H1 (cell line): Measurements from ENCODE around the gene FAM81A. TPM values are rescaled to one million over a fixed set of nuclear protein-coding genes. Genes with fewer than 3 reads are reported as not detected.

Experiments used
- CTCF ChIA-PET: fragments of 300-600 bp; sonication (Branson Sonifier 250); formaldehyde crosslinking; loops from one replicate; lab custom pipeline; 2021; ENCODE audit not compliant: partially characterized antibody; lab: Charles Lee
- POLR2A ChIA-PET: fragments of 300-600 bp; sonication (Branson Sonifier 250); formaldehyde crosslinking; loops from one replicate; lab custom pipeline; 2021; ENCODE audit warnings: inconsistent platforms; ENCODE audit not compliant: partially characterized antibody; lab: Charles Lee
- DNase-seq, 2 experiments: peaks; one replicate each; pipeline versions ENCODE4 v3.0.0 to v3.0.0-alpha.2; 2010 to 2022; ENCODE audit warnings: low spot score in 2 of 2, low read depth in 1 of 2, mixed read lengths in 1 of 2
- FAIRE-seq: peaks from 2 replicates; lab custom pipeline; 2011; peaks lifted over from hg19 to GRCh38; lab: Jason Lieb, UNC
- H2AFZ ChIP-seq: 2 replicates; pipeline ENCODE4 v1.8.1; 2012; ENCODE audit warnings: low read length, inconsistent platforms
- H2AK5ac ChIP-seq: 2 replicates; pipeline ENCODE4 v1.6.1; 2013; ENCODE audit warnings: low read depth, low read length
- H2BK120ac ChIP-seq: replicated peaks from 2 replicates; pipeline ENCODE3; 2013; ENCODE audit warnings: low read depth, low read length, inconsistent platforms
- H2BK12ac ChIP-seq: 2 replicates; pipeline ENCODE4 v1.6.1; 2013; ENCODE audit warnings: low read depth, low read length
- H2BK15ac ChIP-seq: 2 replicates; pipeline ENCODE4 v1.6.1; 2013; ENCODE audit warnings: low read length
- H2BK20ac ChIP-seq: 2 replicates; pipeline ENCODE4 v1.6.1; 2013; ENCODE audit warnings: low read length
- H2BK5ac ChIP-seq: 2 replicates; pipeline ENCODE4 v1.6.1; 2013; ENCODE audit warnings: low read depth, low read length
- H3K14ac ChIP-seq: 2 replicates; pipeline ENCODE4 v1.6.1; 2013; ENCODE audit warnings: inconsistent platforms; ENCODE audit not compliant: insufficient read length
- H3K18ac ChIP-seq: 2 replicates; pipeline ENCODE4 v1.6.1; 2013; ENCODE audit warnings: low read length; ENCODE audit errors: extremely low read depth
- H3K23ac ChIP-seq: 2 replicates; pipeline ENCODE4 v1.6.1; 2013; ENCODE audit warnings: inconsistent platforms; ENCODE audit not compliant: insufficient read length
- H3K23me2 ChIP-seq: 2 replicates; pipeline ENCODE4 v1.6.1; 2013; ENCODE audit warnings: low read depth, low read length
- H3K27ac ChIP-seq: 2 replicates; pipeline ENCODE4 v1.6.1; 2011; ENCODE audit warnings: low read depth, low read length, inconsistent platforms
- H3K27me3 ChIP-seq, 4 experiments: replicated peaks in 1 of 4; 1 replicate in 1 of 4; 2 replicates in 3 of 4; pipeline versions ENCODE4 v1.6.1 to v1.8.1; 2011 to 2013; ENCODE audit warnings: low read length in 3 of 4, mild to moderate bottlenecking in 3 of 4, inconsistent platforms in 2 of 4, mixed read lengths in 2 of 4, moderate library complexity in 1 of 4; ENCODE audit not compliant: control insufficient read depth in 3 of 4, insufficient read depth in 3 of 4; ENCODE audit errors: extremely low read depth in 1 of 4
- H3K36me3 ChIP-seq, 4 experiments: 2 replicates each; pipeline versions ENCODE4 v1.6.1 to v1.8.1; 2011 to 2013; ENCODE audit warnings: mild to moderate bottlenecking in 4 of 4, low read length in 3 of 4, moderate library complexity in 2 of 4, control low read depth in 1 of 4, inconsistent platforms in 1 of 4; ENCODE audit not compliant: insufficient read depth in 4 of 4, control insufficient read depth in 2 of 4
- H3K4ac ChIP-seq: replicated peaks from 2 replicates; pipeline ENCODE3; 2013; ENCODE audit warnings: low read length, low read depth, mixed read lengths, inconsistent platforms; ENCODE audit not compliant: insufficient read length
- H3K4me1 ChIP-seq, 4 experiments: replicated peaks in 1 of 4; 1 replicate in 1 of 4; 2 replicates in 3 of 4; pipeline versions ENCODE4 v1.6.1 to v1.8.1; 2011 to 2013; ENCODE audit warnings: low read length in 3 of 4, inconsistent platforms in 2 of 4, mixed read lengths in 1 of 4; ENCODE audit not compliant: insufficient read depth in 4 of 4, control insufficient read depth in 3 of 4
- H3K4me2 ChIP-seq, 2 experiments: 2 replicates each; pipeline versions ENCODE4 v1.6.1 to v1.8.1; 2011 to 2013; ENCODE audit warnings: low read depth in 2 of 2, low read length in 2 of 2, control low read depth in 1 of 2, inconsistent platforms in 1 of 2, mild to moderate bottlenecking in 1 of 2; ENCODE audit not compliant: insufficient read depth in 1 of 2
- H3K4me3 ChIP-seq, 4 experiments: fragments of 200-600, 300-600 bp in 1 of 4; sonication (generic), shearing (Covaris generic), sonication (Bioruptor Twin) in 1 of 4; 2 replicates each; pipeline versions ENCODE4 v1.5.1 to v1.8.1; 2011 to 2016; ENCODE audit warnings: low read length in 4 of 4, low read depth in 3 of 4, control low read depth in 2 of 4, inconsistent platforms in 2 of 4, mild to moderate bottlenecking in 2 of 4, mixed read lengths in 1 of 4, moderate library complexity in 1 of 4; ENCODE audit not compliant: insufficient read depth in 2 of 4; ENCODE audit errors: extremely low read depth in 1 of 4
- H3K56ac ChIP-seq: replicated peaks from 2 replicates; pipeline ENCODE3; 2013; ENCODE audit warnings: low read depth, mild to moderate bottlenecking, mixed read lengths, low read length, inconsistent platforms; ENCODE audit not compliant: insufficient read length
- H3K79me1 ChIP-seq: 2 replicates; pipeline ENCODE4 v1.6.1; 2013; ENCODE audit warnings: low read depth, low read length, control low read depth
- H3K79me2 ChIP-seq, 2 experiments: 2 replicates each; pipeline versions ENCODE4 v1.6.1 to v1.8.1; 2012 to 2013; ENCODE audit warnings: low read length in 2 of 2, mild to moderate bottlenecking in 2 of 2, inconsistent platforms in 1 of 2; ENCODE audit not compliant: insufficient read depth in 2 of 2, control insufficient read depth in 1 of 2
- H3K9ac ChIP-seq, 4 experiments: replicated peaks in 1 of 4; 1 replicate in 1 of 4; 2 replicates in 3 of 4; pipeline versions ENCODE4 v1.6.1 to v1.8.1; 2011 to 2013; ENCODE audit warnings: low read depth in 3 of 4, low read length in 3 of 4, control low read depth in 2 of 4, mild to moderate bottlenecking in 2 of 4, moderate library complexity in 2 of 4, inconsistent platforms in 1 of 4; ENCODE audit errors: extremely low read depth in 1 of 4
- H3K9me3 ChIP-seq, 2 experiments: 2 replicates each; pipeline versions ENCODE4 v1.6.1 to v1.8.1; 2012 to 2013; ENCODE audit warnings: mild to moderate bottlenecking in 2 of 2, moderate library complexity in 2 of 2, control low read depth in 1 of 2, inconsistent platforms in 1 of 2, low read depth in 1 of 2, low read length in 1 of 2, mixed read lengths in 1 of 2; ENCODE audit not compliant: insufficient read depth in 2 of 2
- H4K20me1 ChIP-seq, 2 experiments: replicated peaks in 1 of 2; 2 replicates each; pipeline versions ENCODE3 to v1.8.1; 2011 to 2013; ENCODE audit warnings: inconsistent platforms in 2 of 2, low read length in 2 of 2, mild to moderate bottlenecking in 1 of 2; ENCODE audit not compliant: insufficient read depth in 2 of 2, control insufficient read depth in 1 of 2
- H4K5ac ChIP-seq: 2 replicates; pipeline ENCODE4 v1.6.1; 2013; ENCODE audit warnings: low read length, low read depth, mixed read lengths, inconsistent platforms; ENCODE audit not compliant: insufficient read length
- H4K8ac ChIP-seq: 2 replicates; pipeline ENCODE4 v1.8.0; 2013; ENCODE audit warnings: mild to moderate bottlenecking, moderate library complexity, low read length, inconsistent platforms; ENCODE audit not compliant: insufficient read depth; ENCODE audit errors: extremely low read depth
- H4K91ac ChIP-seq: replicated peaks from 2 replicates; pipeline ENCODE3; 2013; ENCODE audit warnings: low read length, mixed read lengths, inconsistent platforms; ENCODE audit not compliant: insufficient read length
- ASH2L ChIP-seq: fragments of 200-600, 300-600 bp; sonication (generic); IDR thresholded peaks from one replicate; pipeline ENCODE4 v1.7.1; 2017; ENCODE audit warnings: low read length
- CEBPB ChIP-seq: IDR thresholded peaks from 2 replicates; pipeline ENCODE4 v1.6.1; 2012; ENCODE audit warnings: low read depth, low read length
- CHD1 ChIP-seq: IDR thresholded peaks from 2 replicates; pipeline ENCODE4 v1.6.1; 2012; ENCODE audit warnings: low read depth, low read length, improper control_type of control experiment
- CTBP2 ChIP-seq: IDR thresholded peaks from 2 replicates; pipeline ENCODE4 v1.7.0; 2011; ENCODE audit warnings: borderline replicate concordance, mild to moderate bottlenecking, moderate library complexity, mixed read lengths, low read length; ENCODE audit not compliant: insufficient read depth, insufficient read length
- EGR1 ChIP-seq: IDR thresholded peaks from 2 replicates; pipeline ENCODE4 v1.6.1; 2011; ENCODE audit warnings: low read depth, low read length, borderline replicate concordance
- EZH2 ChIP-seq: fragments of 200-600 bp; sonication (generic); IDR thresholded peaks from 2 replicates; pipeline ENCODE4 v1.7.1; 2012; ENCODE audit warnings: low read depth, mild to moderate bottlenecking, moderate library complexity, low read length, inconsistent platforms; ENCODE audit not compliant: severe bottlenecking
- GTF2F1 ChIP-seq: IDR thresholded peaks from 2 replicates; pipeline ENCODE4 v1.6.1; 2012; ENCODE audit warnings: low read depth, low read length, improper control_type of control experiment, borderline replicate concordance
- KDM1A ChIP-seq: fragments of 200-600, 300-600 bp; sonication (generic); IDR thresholded peaks from 2 replicates; pipeline ENCODE4 v1.7.1; 2016; ENCODE audit warnings: mild to moderate bottlenecking, low read length, borderline replicate concordance
- MAFK ChIP-seq: IDR thresholded peaks from 2 replicates; pipeline ENCODE4 v1.6.1; 2012; ENCODE audit warnings: low read depth, mild to moderate bottlenecking, improper control_type of control experiment, low read length
- PHF8 ChIP-seq: fragments of 200-600 bp; sonication (generic); conservative IDR thresholded peaks from 2 replicates; pipeline ENCODE4 v1.7.1; 2012; ENCODE audit warnings: low read depth, mild to moderate bottlenecking, inconsistent platforms, low read length, moderate library complexity
- POLR2AphosphoS5 ChIP-seq: IDR thresholded peaks from 2 replicates; pipeline ENCODE4 v1.6.1; 2011; ENCODE audit warnings: low read depth, low read length
- RBBP5 ChIP-seq: IDR thresholded peaks from 2 replicates; pipeline ENCODE4 v1.7.1; 2012; ENCODE audit warnings: low read depth, mild to moderate bottlenecking, inconsistent platforms, low read length, moderate library complexity, borderline replicate concordance
- SP2 ChIP-seq: IDR thresholded peaks from 2 replicates; pipeline ENCODE4 v1.6.1; 2012; ENCODE audit warnings: mild to moderate bottlenecking, low read length, inconsistent platforms
- TAF1 ChIP-seq: IDR thresholded peaks from 2 replicates; pipeline ENCODE4 v1.6.1; 2011; ENCODE audit warnings: mild to moderate bottlenecking, low read depth, low read length
- ZNF274 ChIP-seq: IDR thresholded peaks from 2 replicates; pipeline ENCODE4 v1.7.0; 2012; ENCODE audit warnings: low read length, borderline replicate concordance; ENCODE audit errors: extremely low read depth
- WGBS, 2 experiments: shearing (Covaris generic) in 1 of 2; methylation state at CpG; one replicate each; pipeline versions ENCODE4 v1.1.6 to v1.1.7; 2013 to 2015; ENCODE audit warnings: low lambda C conversion rate in 2 of 2, mixed read lengths in 2 of 2, inconsistent platforms in 1 of 2, low coverage in 1 of 2, missing lambda C conversion rate in 1 of 2; ENCODE audit not compliant: insufficient replicate concordance in 2 of 2, insufficient coverage in 1 of 2, insufficient read length in 1 of 2; ENCODE audit errors: extremely low coverage in 1 of 2, missing lambda C conversion rate in 1 of 2; 5-methylcytosine and 5-hydroxymethylcytosine counted together
- polyA plus RNA-seq, 7 experiments: library from polyadenylated mRNA; depleted of rRNA in 3 of 7; stranded (reverse) in 5 of 7; unstranded in 2 of 7; fragments of >200 nt in 5 of 7; fragments of 200-250 nt in 2 of 7; gene quantifications; 1 replicate in 5 of 7; 2 replicates in 1 of 7; 4 replicates in 1 of 7; pipeline versions ENCODE4 v1.2.1 to v1.2.3, GENCODE V29; 2011 to 2013; ENCODE audit warnings: missing spikeins in 2 of 7, mixed read lengths in 2 of 7
- total RNA-seq: library from RNA; stranded (reverse); fragmentation: NEBNext Ultra II Directional; extraction: Animal tissue kit (Norgen Biotek cat#: 25700); gene quantifications from 2 replicates; pipeline ENCODE4 v1.2.1, GENCODE V29; 2021

Gene FAM81A
- total and polyA plus RNA-seq, 2 of the 8 experiments (the other 6 are each of a cell fraction or from before 2014, with no cell fraction given) = 0.56 to 3.0 TPM

GRCh38 chr15:59473226-59473625 is 35.2 kb downstream of the FAM81A start:
- Histone ChIP-seq H3K23ac (no peak overlapping the region), H3K36me3 (no peaks in the 10 kb centered on the region), H3K79me2 (no peaks in the 10 kb centered on the region), H2BK120ac (no peak overlapping the region), H3K4me2 (no peak overlapping the region), H2AFZ (no peak overlapping the region), H2BK20ac (no peak overlapping the region), H3K18ac (no peak overlapping the region), H3K4me3 (no peak overlapping the region), H3K79me1 (no peaks in the 10 kb centered on the region), H3K14ac (no peak overlapping the region), H4K8ac (no peak overlapping the region), H2BK12ac (no peak overlapping the region), H3K27me3 (no peaks in the 10 kb centered on the region), H2AK5ac (no peak overlapping the region), H3K23me2 (no peaks in the 10 kb centered on the region), H2BK15ac (no peak overlapping the region), H3K4ac (no peak overlapping the region), H3K9ac (no peak overlapping the region), H4K20me1 (no peaks in the 10 kb centered on the region), H4K91ac (no peak overlapping the region), H3K9me3 (no peaks in the 10 kb centered on the region), H3K4me1 (no peaks in the 10 kb centered on the region), H3K27ac (no peak overlapping the region), H3K56ac (no peak overlapping the region), H2BK5ac (no peak overlapping the region), H4K5ac (no peak overlapping the region)
- DNase-seq (no peak), FAIRE-seq (no peak)
- 75% methylated on average over 5 of the region's 5 CpGs; no CpG with 5 or more reads in 1 of the 2 experiments for WGBS, 2 experiments
- ChIA-PET POLR2A (no interaction called here), CTCF (interaction anchor here (0.6 to 1.3 kb wide), 2 partner anchors 44 to 298 kb away, joined by 3 read pairs; no protein-coding TSS in a partner anchor)
- no peak for TF ChIP-seq GTF2F1
- TF ChIP-seq EGR1 = no peak
- TF ChIP-seq PHF8 = no peak
- no peak for TF ChIP-seq TAF1
- no peak for TF ChIP-seq CHD1
- TF ChIP-seq KDM1A = no peak
- no peak for TF ChIP-seq RBBP5
- TF ChIP-seq CTBP2 = no peak
- TF ChIP-seq SP2 = no peak
- no peak for TF ChIP-seq POLR2AphosphoS5
- TF ChIP-seq EZH2 = no peak
- no peak for TF ChIP-seq ZNF274
- no peak for TF ChIP-seq ASH2L
- no peak for TF ChIP-seq CEBPB
- no peak for TF ChIP-seq MAFK
